ENCODE data around the gene BICC1. TPM values are rescaled to one million over a fixed set of nuclear protein-coding genes. Genes with fewer than 3 reads are reported as not detected.

BICC1 gene
- total and polyA plus RNA-seq, 12 donors = 4.5 to 25.9 (median 9.8) TPM

GRCh38 chr10:58575491-58575890 is 62.8 kb downstream of the BICC1 start:
- Histone ChIP-seq H3K9me3 (replicated peaks in 1 of 3) (no peaks in the 10 kb centered on the region), H3K27me3 (no peaks in the 10 kb centered on the region), H3K4me1 (replicated peaks in 1 of 2) (peaks cover 0 to 26% of the 10 kb centered on the region in 2 donors), H3K36me3 (replicated peaks in 1 of 2) (no peaks in the 10 kb centered on the region), H3K4me3 (no peak overlapping the region), H3K27ac (no peak overlapping the region)
- intact Hi-C loops (cut with DNase I) = no loop called here
- no peak for TF ChIP-seq CTCF (IDR thresholded peaks at IDR 0.05)
- no peak for TF ChIP-seq POLR2A (IDR thresholded peaks at IDR 0.05)
- WGBS, 4 donors = 76 to 82% (median 79%) methylated on average over 4 of the region's 4 CpGs
- DNase-seq = no peak

GRCh38 chr10:58576751-58577436 is 64.2 kb downstream of the BICC1 start:
- peaks cover 0 to 26% of the 10 kb centered on the region in 2 donors for H3K4me1 ChIP-seq (replicated peaks in 1 of 2)
- 69 to 75% (median 73%) methylated on average over 3 of the region's 3 CpGs for WGBS, 4 donors
- no peaks in the 10 kb centered on the region for H3K36me3 ChIP-seq (replicated peaks in 1 of 2)
- no peaks in the 10 kb centered on the region for H3K9me3 ChIP-seq (replicated peaks in 1 of 3)
- no peaks in the 10 kb centered on the region for H3K27me3 ChIP-seq
- TF ChIP-seq POLR2A (IDR thresholded peaks at IDR 0.05) (no peak), CTCF (IDR thresholded peaks at IDR 0.05) (no peak)
- intact Hi-C loops (cut with DNase I) = no loop called here
- no peak overlapping the region for H3K4me3 ChIP-seq
- peak overlapping the region in 1 of 5 donors; percentile 39 for H3K27ac ChIP-seq
- DNase-seq = no peak

- DNase-seq = no peak
- intact Hi-C loops (cut with DNase I) = no loop called here
- TF ChIP-seq CTCF (IDR thresholded peaks at IDR 0.05) (no peak), POLR2A (IDR thresholded peaks at IDR 0.05) (no peak)
Measured at GRCh38 chr10:58577437-58577777, 64.7 kb downstream of the BICC1 start.

GRCh38 chr10:58578366-58578765 is 65.7 kb downstream of the BICC1 start:
- WGBS, 4 donors = 71 to 92% (median 81%) methylated on average over 8 of the region's 8 CpGs
- no peak overlapping the region for H3K4me3 ChIP-seq
- H3K4me1 ChIP-seq (replicated peaks in 1 of 2) = peaks cover 0 to 26% of the 10 kb centered on the region in 2 donors
- no peak for DNase-seq
- H3K36me3 ChIP-seq (replicated peaks in 1 of 2) = no peaks in the 10 kb centered on the region
- no peaks in the 10 kb centered on the region for H3K9me3 ChIP-seq (replicated peaks in 1 of 3)
- TF ChIP-seq CTCF (IDR thresholded peaks at IDR 0.05) (no peak), POLR2A (IDR thresholded peaks at IDR 0.05) (no peak)
- peak overlapping the region in 1 of 5 donors; percentile 38 for H3K27ac ChIP-seq
- H3K27me3 ChIP-seq = no peaks in the 10 kb centered on the region
- intact Hi-C loops (cut with DNase I) = no loop called here

More at GRCh38 chr10:58577437-58577777, 64.7 kb downstream of the BICC1 start:
- peaks cover 0 to 26% of the 10 kb centered on the region in 2 donors for H3K4me1 ChIP-seq (replicated peaks in 1 of 2)
- H3K4me3 ChIP-seq = no peak overlapping the region
- H3K36me3 ChIP-seq (replicated peaks in 1 of 2) = no peaks in the 10 kb centered on the region
- H3K27ac ChIP-seq = peak overlapping the region in 1 of 5 donors; percentile 39
- H3K27me3 ChIP-seq = no peaks in the 10 kb centered on the region
- no peaks in the 10 kb centered on the region for H3K9me3 ChIP-seq (replicated peaks in 1 of 3)
